Epithelial cell of esophagus (primary cell): ENCODE results near the gene NUBPL.

Experiments used
- DNase-seq: peaks from one replicate; pipeline ENCODE4 v3.0.0; 2010; ENCODE audit warnings: low read depth
- H3K4me3 ChIP-seq: 2 replicates; pipeline ENCODE4 v1.5.1; 2011; ENCODE audit warnings: mild to moderate bottlenecking, low read length, control low read depth
- CTCF ChIP-seq: IDR thresholded peaks from 2 replicates; pipeline ENCODE4 v1.5.1; 2011; ENCODE audit warnings: low read depth, mild to moderate bottlenecking, low read length, control low read depth, inconsistent platforms; ENCODE audit not compliant: insufficient read depth; ENCODE audit errors: missing control alignments

NUBPL gene

GRCh38 chr14:31660191-31660590 is 99.0 kb downstream of the NUBPL start:
- no peak for DNase-seq
- no peak for TF ChIP-seq CTCF
- no peak overlapping the region for H3K4me3 ChIP-seq

GRCh38 chr14:31660728-31661127 is 99.5 kb downstream of the NUBPL start:
- no peak overlapping the region for H3K4me3 ChIP-seq
- TF ChIP-seq CTCF, result no peak
- no peak for DNase-seq

DNA sequence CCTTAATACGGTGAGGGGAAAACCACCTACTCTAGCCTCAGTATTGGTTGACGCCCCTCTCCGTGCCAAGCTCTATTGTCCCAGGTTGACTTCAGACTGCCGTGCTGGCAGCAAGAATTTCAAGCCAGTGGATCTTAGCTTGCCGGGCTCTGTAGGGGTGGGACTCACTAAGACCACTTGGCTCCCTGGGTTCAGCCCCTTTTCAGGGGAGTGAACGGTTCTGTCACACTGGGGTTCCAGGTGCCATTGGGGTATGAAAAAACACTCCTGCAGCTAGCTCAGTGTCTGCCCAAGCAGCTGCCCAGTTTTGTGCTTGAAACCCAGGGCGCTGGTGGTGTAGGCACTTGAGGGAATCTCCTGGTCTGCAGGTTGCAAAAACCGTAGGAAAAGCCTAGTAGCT is 107.1 kb downstream of the NUBPL start:
- TF ChIP-seq CTCF, result no peak
- no peak overlapping the region for H3K4me3 ChIP-seq
- no peak for DNase-seq

- no peak overlapping the region for H3K4me3 ChIP-seq
- TF ChIP-seq CTCF, result no peak
- DNase-seq, result no peak
Measured at GRCh38 chr14:31672709-31673108, 111.5 kb downstream of the NUBPL start.

- DNase-seq, result no peak
- TF ChIP-seq CTCF, result no peak
- no peak overlapping the region for H3K4me3 ChIP-seq
Measured at GRCh38 chr14:31677052-31677451, 115.8 kb downstream of the NUBPL start.

GRCh38 chr14:31677630-31678029 is 116.4 kb downstream of the NUBPL start:
- no peak for TF ChIP-seq CTCF
- no peak overlapping the region for H3K4me3 ChIP-seq
- DNase-seq, result no peak

DNA sequence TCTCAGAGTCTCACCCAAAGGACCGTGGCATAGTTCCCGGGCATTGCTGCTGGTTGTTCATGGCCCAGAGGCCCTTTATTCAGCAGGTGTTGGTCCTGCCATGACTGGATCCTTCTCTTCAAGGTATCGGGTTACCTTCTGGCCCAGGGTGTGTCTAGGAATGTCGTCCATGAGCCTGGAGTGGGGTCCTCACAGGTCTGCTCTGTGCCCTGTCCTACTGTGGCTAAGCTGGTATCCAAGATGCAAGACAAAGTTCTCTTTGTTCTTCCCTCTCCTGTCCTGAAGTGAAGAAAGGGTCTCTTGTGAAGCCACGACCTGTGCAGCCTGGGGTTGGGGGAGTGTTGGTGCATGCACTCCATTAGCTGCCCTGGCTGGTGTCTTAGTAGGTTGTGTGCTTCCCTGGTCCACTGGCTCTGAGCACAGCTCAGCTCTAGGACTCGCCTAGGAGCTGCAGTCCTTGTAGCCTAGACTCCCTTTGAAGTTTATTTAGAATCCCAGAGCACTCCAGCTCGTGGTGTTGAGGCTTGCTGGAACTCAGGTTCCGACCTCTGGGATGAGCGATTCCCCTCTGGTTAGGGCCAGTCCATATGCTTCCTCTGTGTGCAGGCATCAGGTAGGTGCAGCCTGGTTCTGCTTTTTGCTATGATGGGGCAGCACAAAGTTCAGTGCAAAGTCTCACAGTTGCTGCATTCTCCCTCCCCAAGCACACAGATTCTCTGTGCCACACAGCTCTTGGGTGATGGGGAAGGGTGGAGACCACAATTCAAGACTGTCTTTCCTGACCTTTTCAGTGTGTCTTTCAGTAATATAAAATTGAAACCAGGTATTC is 117.4 kb downstream of the NUBPL start:
- TF ChIP-seq CTCF, result no peak
- no peak for DNase-seq
- H3K4me3 ChIP-seq, result no peak overlapping the region
